ENCODE measurements around the gene ERCC2. TPM values are rescaled to one million over a fixed set of nuclear protein-coding genes. Genes with fewer than 3 reads are reported as not detected.
A peak's percentile ranks its signal among the peaks of the same experiment; 100 is the strongest.

The ERCC2 gene
- total RNA-seq (2012; rRNA removed) (26.7 and 30.6 TPM in 2 replicates), polyA plus RNA-seq (2012; rRNA removed) (66.5 and 75.6 TPM in 2 replicates), Bru-seq, nascent RNA (percentile 66 among the genes with signal in this experiment), BruChase-seq, experiment 1, labeled RNA remaining after a 6-hour chase (percentile 75 among the genes with signal in this experiment), BruChase-seq, experiment 2, labeled RNA remaining after a 2-hour chase (percentile 68 among the genes with signal in this experiment)
- polyA plus RNA-seq (2012; cell fraction: cytosol; rRNA removed), result 51.6 and 67.4 TPM in 2 replicates
- 119 and 274 TPM in 2 replicates for polyA plus RNA-seq (2012; cell fraction: nucleus; rRNA removed; ENCODE audit: low replicate concordance)
- long read RNA-seq, full-length matches to known transcripts, result 7 of 40 reads
- long read RNA-seq, partial matches to known transcripts, result 22 of 40 reads
- long read RNA-seq, other reads (novel, unspliced or antisense), result 11 of 40 reads

DNA sequence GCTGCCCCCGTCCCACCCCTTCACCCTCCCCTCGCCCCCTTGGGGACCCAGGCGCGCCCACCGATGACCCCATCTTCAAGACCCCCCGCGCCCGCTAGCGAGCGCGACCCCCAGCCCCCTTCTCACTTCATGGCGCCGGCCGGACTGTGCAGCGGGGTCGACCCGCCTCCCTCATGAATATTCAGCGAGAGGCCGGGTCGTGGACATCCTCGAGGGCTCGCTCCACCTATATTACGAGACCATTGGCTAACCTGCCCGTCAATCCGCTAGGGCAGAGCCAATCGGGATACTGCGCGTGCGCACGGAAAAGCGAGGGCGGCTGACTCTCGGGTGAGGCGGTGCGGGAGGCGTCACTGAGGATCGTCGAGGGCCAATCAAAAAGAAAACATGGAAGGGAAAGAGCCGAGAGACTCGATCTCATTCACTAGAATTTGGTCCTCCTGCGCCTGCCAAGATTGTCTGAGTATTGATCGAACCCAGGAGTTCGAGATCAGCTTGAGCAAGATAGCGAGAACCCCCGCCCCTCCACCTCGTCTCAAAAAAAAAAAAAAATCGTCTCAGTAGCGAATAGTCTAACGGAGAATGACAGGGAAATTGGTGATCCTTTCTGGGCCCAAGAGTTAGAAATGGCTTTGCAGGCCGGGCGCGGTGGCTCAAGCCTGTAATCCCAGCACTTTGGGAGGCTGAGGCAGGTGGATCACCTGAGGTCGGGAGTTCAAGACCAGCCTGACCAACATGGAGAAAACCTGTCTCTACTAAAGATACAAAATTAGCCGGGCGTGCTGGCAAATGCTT, at the start of gene ERCC2:
ERCC2 (minus strand) TSS at position 164 of the 795 bp plus-strand sequence; CDS start at position 131, 33 bp downstream.
- ChIA-PET CTCF (no interaction called here), POLR2A (ENCODE audit: unreplicated experiment) (no interaction called here)
- Histone ChIP-seq H3K9ac (ENCODE audit: low read depth, low read length) (peak within 1 kb of the TSS; percentile 72), H2BK15ac (ENCODE audit: low read depth, low read length) (peak within 1 kb of the TSS; percentile 34; the same call in 1 of the 3 replicates), H3K27ac (ENCODE audit: insufficient read depth, low read length) (peak within 1 kb of the TSS; percentile 59), H4K5ac (ENCODE audit: low read depth, low read length) (peak within 1 kb of the TSS; percentile 73), H2BK20ac (ENCODE audit: low read depth, low read length) (no peak within 1 kb of the TSS; the same call in 1 of the 2 replicates), H3K14ac (replicated peaks; ENCODE audit: low read depth, low read length) (peak within 1 kb of the TSS; percentile 86), H2BK5ac (ENCODE audit: low read depth, low read length, poor library complexity, severe bottlenecking) (peak within 1 kb of the TSS; percentile 79), H2AFZ (replicated peaks; ENCODE audit: low read length, poor library complexity) (peak within 1 kb of the TSS; percentile 91), H3K56ac (ENCODE audit: extremely low read depth, insufficient read depth, low read length) (peak within 1 kb of the TSS; percentile 51), H3K18ac (ENCODE audit: low read depth, low read length) (peak within 1 kb of the TSS; percentile 35; the same call in 1 of the 2 replicates), H3K79me1 (ENCODE audit: low read depth in 1 of 2, low read length in 2 of 2) (peaks cover 17 to 29% of the 10 kb centered on the region in 2 experiments), H3K27me3 (ENCODE audit: control insufficient read depth, insufficient read depth, low read length) (no peaks in the 10 kb centered on the region), H2AK9ac (replicated peaks; ENCODE audit: low read depth, low read length, poor library complexity) (peak within 1 kb of the TSS; percentile 98), H3K23ac (ENCODE audit: low read depth, low read length) (peak within 1 kb of the TSS; percentile 88), H4K91ac (ENCODE audit: insufficient read depth, low read depth, low read length) (peak within 1 kb of the TSS; percentile 67), H3K4ac (ENCODE audit: low read depth, low read length) (peak within 1 kb of the TSS; percentile 70), H4K8ac (ENCODE audit: low read depth in 2 of 2, low read length in 2 of 2) (peak within 1 kb of the TSS; percentile 37 to 96), H3K36me3 (ENCODE audit: control insufficient read depth, insufficient read depth, low read length) (peaks cover 5% of the 10 kb centered on the region; the same call in 1 of the 2 replicates), H3K4me3 (ENCODE audit: insufficient read depth, low read depth, low read length) (peak within 1 kb of the TSS; percentile 84), H4K20me1 (ENCODE audit: insufficient read depth, low read length) (no peaks in the 10 kb centered on the region), H3K9me3 (ENCODE audit: control insufficient read depth, insufficient read depth, low read length) (no peaks in the 10 kb centered on the region), H2BK120ac (ENCODE audit: low read depth, low read length) (peak within 1 kb of the TSS; percentile 59), H3K4me1 (ENCODE audit: control insufficient read depth, insufficient read depth, low read length) (peaks cover 4% of the 10 kb centered on the region), H3K9me1 (ENCODE audit: insufficient read depth, low read length) (peaks cover 13% of the 10 kb centered on the region), H3K4me2 (ENCODE audit: low read depth, low read length) (peak within 1 kb of the TSS; percentile 81), H2AK5ac (ENCODE audit: low read depth, low read length) (peak within 1 kb of the TSS; percentile 75)
- TF ChIP-seq MXI1 (IDR thresholded peaks at IDR 0.05; ENCODE audit: borderline replicate concordance, low read depth, low read length) (no peak), NFE2L2 (IDR thresholded peaks at IDR 0.05; ENCODE audit: low read depth, low read length) (no peak), BHLHE40 (IDR thresholded peaks at IDR 0.05; ENCODE audit: low read depth, low read length) (peak; percentile 38; the same call in 1 of the 2 replicates), RFX5 (IDR thresholded peaks at IDR 0.05; ENCODE audit: low read depth, low read length) (no peak), MAFK (IDR thresholded peaks at IDR 0.05; ENCODE audit: low read depth, low read length) (no peak), POLR2A (IDR thresholded peaks at IDR 0.05; ENCODE audit: low read depth, low read length) (no peak), FOS (IDR thresholded peaks at IDR 0.05; ENCODE audit: low read depth, low read length) (peak; percentile 66; the same call in 1 of the 2 replicates), CHD1 (IDR thresholded peaks at IDR 0.05; ENCODE audit: low read depth, low read length) (no peak), SMC3 (IDR thresholded peaks at IDR 0.05; ENCODE audit: low read depth, low read length) (no peak)
- TF ChIP-seq, protein P1, sequence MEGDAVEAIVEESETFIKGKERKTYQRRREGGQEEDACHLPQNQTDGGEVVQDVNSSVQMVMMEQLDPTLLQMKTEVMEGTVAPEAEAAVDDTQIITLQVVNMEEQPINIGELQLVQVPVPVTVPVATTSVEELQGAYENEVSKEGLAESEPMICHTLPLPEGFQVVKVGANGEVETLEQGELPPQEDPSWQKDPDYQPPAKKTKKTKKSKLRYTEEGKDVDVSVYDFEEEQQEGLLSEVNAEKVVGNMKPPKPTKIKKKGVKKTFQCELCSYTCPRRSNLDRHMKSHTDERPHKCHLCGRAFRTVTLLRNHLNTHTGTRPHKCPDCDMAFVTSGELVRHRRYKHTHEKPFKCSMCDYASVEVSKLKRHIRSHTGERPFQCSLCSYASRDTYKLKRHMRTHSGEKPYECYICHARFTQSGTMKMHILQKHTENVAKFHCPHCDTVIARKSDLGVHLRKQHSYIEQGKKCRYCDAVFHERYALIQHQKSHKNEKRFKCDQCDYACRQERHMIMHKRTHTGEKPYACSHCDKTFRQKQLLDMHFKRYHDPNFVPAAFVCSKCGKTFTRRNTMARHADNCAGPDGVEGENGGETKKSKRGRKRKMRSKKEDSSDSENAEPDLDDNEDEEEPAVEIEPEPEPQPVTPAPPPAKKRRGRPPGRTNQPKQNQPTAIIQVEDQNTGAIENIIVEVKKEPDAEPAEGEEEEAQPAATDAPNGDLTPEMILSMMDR (conservative IDR thresholded peaks at IDR 0.05; ENCODE audit: low read depth, low read length), result no peak
- TF ChIP-seq, protein P2, sequence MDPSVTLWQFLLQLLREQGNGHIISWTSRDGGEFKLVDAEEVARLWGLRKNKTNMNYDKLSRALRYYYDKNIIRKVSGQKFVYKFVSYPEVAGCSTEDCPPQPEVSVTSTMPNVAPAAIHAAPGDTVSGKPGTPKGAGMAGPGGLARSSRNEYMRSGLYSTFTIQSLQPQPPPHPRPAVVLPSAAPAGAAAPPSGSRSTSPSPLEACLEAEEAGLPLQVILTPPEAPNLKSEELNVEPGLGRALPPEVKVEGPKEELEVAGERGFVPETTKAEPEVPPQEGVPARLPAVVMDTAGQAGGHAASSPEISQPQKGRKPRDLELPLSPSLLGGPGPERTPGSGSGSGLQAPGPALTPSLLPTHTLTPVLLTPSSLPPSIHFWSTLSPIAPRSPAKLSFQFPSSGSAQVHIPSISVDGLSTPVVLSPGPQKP (IDR thresholded peaks at IDR 0.05; ENCODE audit: borderline replicate concordance, low read depth, low read length), result no peak
- no TSS peak for BruUV-seq (replicated peaks)
- in situ Hi-C loops (cut with MboI; ENCODE audit: low sequenced_read_pairs) (no loop called here), dilution Hi-C loops (cut with HindIII; ENCODE audit: low sequenced_read_pairs, unreplicated experiment) (no loop called here), intact Hi-C loops (cut with micrococcal nuclease) (no loop called here)
- ATAC-seq (ENCODE audit: low read depth), result peak; percentile 98
- peak; percentile 99 for DNase-seq
- WGBS, 2 experiments (ENCODE audit: extremely low coverage in 2 of 2, insufficient read length in 1 of 2), result 0% methylated on average over 14 of the region's 55 CpGs; no CpG with 5 or more reads in 1 of the 2 experiments

Measured in IMR-90 (cell line).